Ishikawa (cell line): ENCODE results near the gene CLNK.

Experiments
- CREB1 ChIP-seq: IDR thresholded peaks from 2 replicates; pipeline ENCODE4 v1.6.1; 2012; ENCODE audit warnings: low read depth
- EGR1 ChIP-seq: IDR thresholded peaks from 2 replicates; pipeline ENCODE4 v1.6.1; 2012
- FOXM1 ChIP-seq: IDR thresholded peaks from 2 replicates; pipeline ENCODE4 v1.6.1; 2012; ENCODE audit warnings: low read depth, borderline replicate concordance
- RAD21 ChIP-seq: IDR thresholded peaks from 2 replicates; pipeline ENCODE4 v1.6.1; 2012; ENCODE audit warnings: low read depth
- ZBTB7A ChIP-seq: IDR thresholded peaks from 2 replicates; pipeline ENCODE4 v1.6.1; 2012; ENCODE audit warnings: low read depth

- TF ChIP-seq FOXM1 (no peak), CREB1 (no peak), RAD21 (no peak), ZBTB7A (no peak), EGR1 (no peak)
Measured at GRCh38 chr4:10605746-10606482, 78.7 kb downstream of the CLNK start.
